ENCODE measurements around the gene GON4L.
"Not testable (repeated sequence)": the region's sequence is repeated elsewhere in the genome, so short reads cannot be mapped to it uniquely, and the experiment has no call there.

Gene GON4L

GRCh38 chr1:155709391-155709790, 147.6 kb downstream of the GON4L start:
- Histone ChIP-seq H4K8ac (ENCODE audit: low read depth, low read length) (no peak overlapping the region), H3K23ac (ENCODE audit: low read length) (no peak overlapping the region), H3K4me1 (ENCODE audit: control insufficient read depth, low read depth, low read length) (no peaks in the 10 kb centered on the region), H3K79me2 (ENCODE audit: control insufficient read depth, insufficient read depth, low read length) (peaks cover 13% of the 10 kb centered on the region), H3K27ac (ENCODE audit: low read depth, low read length) (no peak overlapping the region), H3K4ac (ENCODE audit: low read depth, low read length) (no peak overlapping the region), H3K79me1 (ENCODE audit: low read length) (peaks cover 2% of the 10 kb centered on the region), H2AK5ac (ENCODE audit: low read length) (no peak overlapping the region), H3K4me2 (ENCODE audit: low read length) (no peak overlapping the region), H2BK5ac (ENCODE audit: low read length) (no peak overlapping the region), H3K4me3 (ENCODE audit: low read length) (no peak overlapping the region), H2BK15ac (replicated peaks; ENCODE audit: low read depth) (no peak overlapping the region), H3K56ac (ENCODE audit: low read length) (no peak overlapping the region), H2BK120ac (ENCODE audit: low read depth, low read length) (no peak overlapping the region), H3K36me3 (ENCODE audit: control insufficient read depth, insufficient read depth, low read length) (no peaks in the 10 kb centered on the region), H3K27me3 (ENCODE audit: insufficient read depth, low read length, poor library complexity) (no peaks in the 10 kb centered on the region), H3K9ac (ENCODE audit: low read length) (no peak overlapping the region), H3K18ac (ENCODE audit: low read length) (no peak overlapping the region), H4K5ac (ENCODE audit: low read length) (no peak overlapping the region)
- no peak for DNase-seq
- no CpG with 5 or more reads among the region's 3 CpGs for WGBS (ENCODE audit: extremely low coverage, insufficient coverage, low lambda C conversion rate)

DNA sequence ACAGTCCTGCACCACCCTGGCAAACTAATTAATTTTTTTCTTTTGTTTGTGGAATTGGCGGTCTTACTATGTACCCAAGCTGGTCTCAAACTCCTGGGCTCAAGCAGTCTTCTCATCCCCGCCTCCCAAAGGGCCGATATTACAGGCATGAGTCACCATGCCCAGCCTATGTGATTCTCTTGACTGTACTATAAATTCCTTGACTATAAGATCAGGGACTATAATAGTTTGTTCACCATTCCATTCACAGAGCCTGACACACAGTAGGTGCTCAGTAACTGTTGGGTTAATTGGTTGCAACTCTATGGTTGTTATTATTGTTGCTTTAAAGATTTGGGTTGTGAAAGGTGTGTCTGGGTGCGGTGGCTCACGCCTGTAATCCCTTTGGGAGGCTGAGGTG, 150.9 kb downstream of the GON4L start:
- Histone ChIP-seq H3K4me1 (ENCODE audit: control insufficient read depth, low read depth, low read length) (no peaks in the 10 kb centered on the region), H3K4me3 (ENCODE audit: low read length) (no peak overlapping the region), H3K79me1 (ENCODE audit: low read length) (peaks cover 7% of the 10 kb centered on the region), H3K9ac (ENCODE audit: low read length) (no peak overlapping the region), H3K23ac (ENCODE audit: low read length) (no peak overlapping the region), H2BK120ac (ENCODE audit: low read depth, low read length) (no peak overlapping the region), H3K4ac (ENCODE audit: low read depth, low read length) (no peak overlapping the region), H2BK15ac (replicated peaks; ENCODE audit: low read depth) (no peak overlapping the region), H3K27me3 (ENCODE audit: insufficient read depth, low read length, poor library complexity) (no peaks in the 10 kb centered on the region), H3K56ac (ENCODE audit: low read length) (no peak overlapping the region), H4K5ac (ENCODE audit: low read length) (no peak overlapping the region), H3K18ac (ENCODE audit: low read length) (no peak overlapping the region), H3K4me2 (ENCODE audit: low read length) (no peak overlapping the region), H3K36me3 (ENCODE audit: control insufficient read depth, insufficient read depth, low read length) (no peaks in the 10 kb centered on the region), H2BK5ac (ENCODE audit: low read length) (no peak overlapping the region), H3K79me2 (ENCODE audit: control insufficient read depth, insufficient read depth, low read length) (peaks cover 21% of the 10 kb centered on the region), H4K8ac (ENCODE audit: low read depth, low read length) (no peak overlapping the region), H3K27ac (ENCODE audit: low read depth, low read length) (no peak overlapping the region), H2AK5ac (ENCODE audit: low read length) (no peak overlapping the region)
- no CpG with 5 or more reads among the region's 5 CpGs for WGBS (ENCODE audit: extremely low coverage, insufficient coverage, low lambda C conversion rate)
- DNase-seq = no peak

DNA sequence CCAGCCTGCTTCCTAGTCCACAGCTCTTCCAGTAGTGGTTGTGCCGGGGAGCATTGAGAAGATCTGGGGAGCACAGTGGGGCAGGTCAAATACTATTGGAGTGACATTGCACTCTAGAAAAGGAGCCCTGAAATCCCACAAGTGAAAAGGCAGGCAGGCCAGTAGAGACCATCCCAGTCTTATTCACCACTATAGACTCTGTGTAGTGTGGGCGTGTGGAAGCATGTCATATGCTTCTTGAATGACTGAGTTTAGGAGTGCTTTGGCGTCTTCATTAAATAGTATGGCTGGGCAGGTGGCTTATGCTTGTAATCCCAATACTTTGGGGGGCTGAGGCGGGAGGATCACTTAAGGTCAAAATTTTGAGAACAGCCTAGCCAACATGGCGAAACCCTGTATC, 152.6 kb downstream of the GON4L start:
- H3K36me3 ChIP-seq (ENCODE audit: control insufficient read depth, insufficient read depth, low read length); H3K23ac ChIP-seq (ENCODE audit: low read length); H4K5ac ChIP-seq (ENCODE audit: low read length); DNase-seq; H3K27me3 ChIP-seq (ENCODE audit: insufficient read depth, low read length, poor library complexity); H3K4ac ChIP-seq (ENCODE audit: low read depth, low read length); H3K18ac ChIP-seq (ENCODE audit: low read length); H2BK120ac ChIP-seq (ENCODE audit: low read depth, low read length); H3K27ac ChIP-seq (ENCODE audit: low read depth, low read length); H2BK15ac ChIP-seq (replicated peaks; ENCODE audit: low read depth); H3K56ac ChIP-seq (ENCODE audit: low read length); H2AK5ac ChIP-seq (ENCODE audit: low read length); H3K4me1 ChIP-seq (ENCODE audit: control insufficient read depth, low read depth, low read length); H2BK5ac ChIP-seq (ENCODE audit: low read length); H3K9ac ChIP-seq (ENCODE audit: low read length); H4K8ac ChIP-seq (ENCODE audit: low read depth, low read length); H3K79me1 ChIP-seq (ENCODE audit: low read length); H3K4me3 ChIP-seq (ENCODE audit: low read length); H3K4me2 ChIP-seq (ENCODE audit: low read length): not testable (repeated sequence)
- peaks cover 26% of the 10 kb centered on the region for H3K79me2 ChIP-seq (ENCODE audit: control insufficient read depth, insufficient read depth, low read length)
- WGBS (ENCODE audit: extremely low coverage, insufficient coverage, low lambda C conversion rate) = no CpG with 5 or more reads among the region's 5 CpGs

DNA sequence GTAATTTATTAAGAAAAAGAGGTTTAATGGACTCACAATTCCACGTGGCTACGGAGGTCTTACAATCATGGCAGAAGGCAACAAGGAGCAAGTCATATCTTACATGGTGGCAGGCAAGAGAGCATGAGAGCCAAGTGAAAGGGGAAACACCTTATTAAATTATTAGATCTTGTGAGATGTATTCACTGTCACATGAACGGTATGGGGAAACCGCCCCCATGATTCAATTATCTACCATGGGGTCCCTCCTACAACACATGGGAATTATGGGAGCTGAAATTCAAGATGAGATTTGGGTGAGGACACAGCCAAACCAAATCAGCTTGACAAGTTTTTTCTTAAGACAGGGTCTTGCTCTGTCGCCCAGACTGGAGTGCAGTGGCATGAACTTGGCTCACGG, 153.8 kb downstream of the GON4L start:
- no peak overlapping the region for H2BK5ac ChIP-seq (ENCODE audit: low read length)
- no peaks in the 10 kb centered on the region for H3K36me3 ChIP-seq (ENCODE audit: control insufficient read depth, insufficient read depth, low read length)
- no peak overlapping the region for H4K5ac ChIP-seq (ENCODE audit: low read length)
- H3K4me2 ChIP-seq (ENCODE audit: low read length) = no peak overlapping the region
- H4K8ac ChIP-seq (ENCODE audit: low read depth, low read length) = no peak overlapping the region
- no peaks in the 10 kb centered on the region for H3K4me1 ChIP-seq (ENCODE audit: control insufficient read depth, low read depth, low read length)
- H3K56ac ChIP-seq (ENCODE audit: low read length) = no peak overlapping the region
- WGBS (ENCODE audit: extremely low coverage, insufficient coverage, low lambda C conversion rate) = no CpG with 5 or more reads among the region's 6 CpGs
- no peak overlapping the region for H3K9ac ChIP-seq (ENCODE audit: low read length)
- no peak overlapping the region for H3K4me3 ChIP-seq (ENCODE audit: low read length)
- H3K27ac ChIP-seq (ENCODE audit: low read depth, low read length) = no peak overlapping the region
- H3K4ac ChIP-seq (ENCODE audit: low read depth, low read length) = no peak overlapping the region
- peaks cover 9% of the 10 kb centered on the region for H3K79me1 ChIP-seq (ENCODE audit: low read length)
- no peak for DNase-seq
- no peak overlapping the region for H2AK5ac ChIP-seq (ENCODE audit: low read length)
- H3K23ac ChIP-seq (ENCODE audit: low read length) = no peak overlapping the region
- H2BK15ac ChIP-seq (replicated peaks; ENCODE audit: low read depth) = no peak overlapping the region
- H3K27me3 ChIP-seq (ENCODE audit: insufficient read depth, low read length, poor library complexity) = no peaks in the 10 kb centered on the region
- H3K79me2 ChIP-seq (ENCODE audit: control insufficient read depth, insufficient read depth, low read length) = peaks cover 34% of the 10 kb centered on the region
- H3K18ac ChIP-seq (ENCODE audit: low read length) = no peak overlapping the region
- no peak overlapping the region for H2BK120ac ChIP-seq (ENCODE audit: low read depth, low read length)

- not testable (repeated sequence) for H3K23ac ChIP-seq (ENCODE audit: low read length); H2BK15ac ChIP-seq (replicated peaks; ENCODE audit: low read depth); DNase-seq; H3K9ac ChIP-seq (ENCODE audit: low read length); H2AK5ac ChIP-seq (ENCODE audit: low read length); H4K8ac ChIP-seq (ENCODE audit: low read depth, low read length); H3K27ac ChIP-seq (ENCODE audit: low read depth, low read length); H4K5ac ChIP-seq (ENCODE audit: low read length); H3K4me1 ChIP-seq (ENCODE audit: control insufficient read depth, low read depth, low read length); H3K18ac ChIP-seq (ENCODE audit: low read length); H2BK120ac ChIP-seq (ENCODE audit: low read depth, low read length); H2BK5ac ChIP-seq (ENCODE audit: low read length); H3K56ac ChIP-seq (ENCODE audit: low read length); H3K36me3 ChIP-seq (ENCODE audit: control insufficient read depth, insufficient read depth, low read length); H3K4me3 ChIP-seq (ENCODE audit: low read length); H3K4ac ChIP-seq (ENCODE audit: low read depth, low read length); H3K4me2 ChIP-seq (ENCODE audit: low read length); H3K27me3 ChIP-seq (ENCODE audit: insufficient read depth, low read length, poor library complexity)
- WGBS (ENCODE audit: extremely low coverage, insufficient coverage, low lambda C conversion rate) = no CpG with 5 or more reads among the region's 2 CpGs
- peaks cover 42% of the 10 kb centered on the region for H3K79me2 ChIP-seq (ENCODE audit: control insufficient read depth, insufficient read depth, low read length)
- H3K79me1 ChIP-seq (ENCODE audit: low read length) = peaks cover 11% of the 10 kb centered on the region
Measured at GRCh38 chr1:155701675-155702074, 155.3 kb downstream of the GON4L start.
